GM21360 (cell line): Measurements from ENCODE around the gene TEN1.

Source experiments
- ATAC-seq: cut with Tn5 transposase; IDR thresholded peaks from one replicate; pipeline ENCODE4 v1.9.1; 2021; ENCODE audit warnings: mild to moderate bottlenecking, moderate library complexity; ENCODE audit not compliant: unreplicated experiment

The TEN1 gene

GRCh38 chr17:75976175-75976848 is 2.7 kb upstream of the TEN1 start:
- no peak for ATAC-seq

- ATAC-seq, result no peak
Observed at GRCh38 chr17:75979705-75980187, 706 bp downstream of the TEN1 start.

GRCh38 chr17:75980188-75981018 is 1.4 kb downstream of the TEN1 start:
- no peak for ATAC-seq

GRCh38 chr17:75981019-75981615 is 2.1 kb downstream of the TEN1 start:
- no peak for ATAC-seq

- ATAC-seq, result no peak
Observed at GRCh38 chr17:75983501-75984181, 4.6 kb downstream of the TEN1 start.

GRCh38 chr17:75985986-75986385 is 6.9 kb downstream of the TEN1 start:
- ATAC-seq, result no peak

- ATAC-seq, result no peak
Observed at GRCh38 chr17:75987041-75987440, 8.0 kb downstream of the TEN1 start.

GRCh38 chr17:75991396-75991795 is 12.4 kb downstream of the TEN1 start:
- no peak for ATAC-seq

- ATAC-seq, result no peak
Observed at GRCh38 chr17:75994802-75995370, 15.8 kb downstream of the TEN1 start.

- no peak for ATAC-seq
Observed at GRCh38 chr17:75995385-75995925, 16.4 kb downstream of the TEN1 start.

- ATAC-seq, result no peak
Observed at GRCh38 chr17:75996665-75997590, 17.9 kb downstream of the TEN1 start.

GRCh38 chr17:75998327-75998795 is 19.3 kb downstream of the TEN1 start:
- ATAC-seq, result no peak

GRCh38 chr17:76000016-76000754 is 21.1 kb downstream of the TEN1 start:
- no peak for ATAC-seq

- no peak for ATAC-seq
Observed at GRCh38 chr17:76000755-76001521, 21.9 kb downstream of the TEN1 start, which contains the start of gene CDK3. CDK3 (plus strand) TSS chr17:76000855; CDS start chr17:76001426, 571 bp downstream.

GRCh38 chr17:76002100-76002499 is 23.1 kb downstream of the TEN1 start:
- no peak for ATAC-seq

GRCh38 chr17:76003915-76004314 is 24.9 kb downstream of the TEN1 start:
- ATAC-seq, result no peak

GRCh38 chr17:76004750-76005262 is 25.8 kb downstream of the TEN1 start:
- ATAC-seq, result no peak
